DOHH2 (cell line): Measurements from ENCODE around the gene FKBP1B.
A peak's percentile ranks its signal among the peaks of the same experiment; 100 is the strongest.

Experiments used
- H3F3A ChIP-seq: fragments of 200-600 bp; sonication (generic), shearing (Covaris generic); 2 replicates; pipeline ENCODE4 v1.6.0; 2016; ENCODE audit warnings: antibody characterized with exemption, mild to moderate bottlenecking; ENCODE audit not compliant: control insufficient read depth, insufficient read depth
- H3K27ac ChIP-seq: fragments of 200-600 bp; sonication (generic); 2 replicates; pipeline ENCODE4 v1.5.1; 2014; ENCODE audit warnings: low read depth, mild to moderate bottlenecking, low read length, moderate library complexity
- H3K27me3 ChIP-seq: fragments of 200-600 bp; sonication (generic); 2 replicates; pipeline ENCODE4 v1.6.1; 2014; ENCODE audit warnings: mild to moderate bottlenecking, low read length, mixed read lengths; ENCODE audit not compliant: control insufficient read depth
- H3K36me3 ChIP-seq: fragments of 200-600 bp; sonication (generic); 2 replicates; pipeline ENCODE4 v1.6.1; 2014; ENCODE audit warnings: mild to moderate bottlenecking, low read length, moderate library complexity, mixed read lengths; ENCODE audit not compliant: control insufficient read depth
- H3K4me1 ChIP-seq: fragments of 200-600 bp; sonication (generic); 2 replicates; pipeline ENCODE4 v1.6.1; 2014; ENCODE audit warnings: mild to moderate bottlenecking, low read length, mixed read lengths; ENCODE audit not compliant: control insufficient read depth
- H3K4me2 ChIP-seq: fragments of 200-600 bp; sonication (generic); 2 replicates; pipeline ENCODE4 v1.6.0; 2014; ENCODE audit warnings: mild to moderate bottlenecking, low read length, moderate library complexity
- H3K4me3 ChIP-seq: fragments of 200-600 bp; sonication (generic); 2 replicates; pipeline ENCODE4 v1.5.1; 2014; ENCODE audit warnings: mild to moderate bottlenecking, low read length, mixed read lengths
- H3K79me2 ChIP-seq: fragments of 200-600 bp; sonication (generic); 2 replicates; pipeline ENCODE4 v1.6.1; 2014; ENCODE audit warnings: mild to moderate bottlenecking, low read length, mixed read lengths; ENCODE audit not compliant: control insufficient read depth
- H3K9me2 ChIP-seq: fragments of 200-600 bp; sonication (generic); replicated peaks from 2 replicates; pipeline ENCODE4 v1.6.1; 2014; ENCODE audit warnings: mild to moderate bottlenecking, low read length, mixed read lengths; ENCODE audit not compliant: control insufficient read depth
- H3K9me3 ChIP-seq: fragments of 200-600 bp; sonication (generic); 2 replicates; pipeline ENCODE4 v1.6.1; 2014; ENCODE audit warnings: antibody characterized with exemption, low read length, mixed read lengths; ENCODE audit not compliant: control insufficient read depth, insufficient read depth
- H4K20me1 ChIP-seq: fragments of 200-600 bp; sonication (generic); 2 replicates; pipeline ENCODE4 v1.6.0; 2014; ENCODE audit warnings: low read depth, mild to moderate bottlenecking, antibody characterized with exemption, low read length, moderate library complexity; ENCODE audit not compliant: control insufficient read depth, insufficient read depth
- EZH2phosphoT487 ChIP-seq: fragments of 200-600 bp; sonication (generic); IDR thresholded peaks from 2 replicates; pipeline ENCODE4 v1.6.1; 2017; ENCODE audit warnings: borderline replicate concordance, mild to moderate bottlenecking, antibody characterized with exemption, low read length, moderate library complexity, mixed read lengths
- TF ChIP-seq, protein P1 (sequence below): fragments of 200-600 bp; sonication (generic); IDR thresholded peaks from one replicate; pipeline ENCODE4 v1.5.1; 2014; ENCODE audit warnings: antibody characterized with exemption, mild to moderate bottlenecking, low read depth, low read length; ENCODE audit not compliant: poor library complexity, severe bottlenecking

FKBP1B gene

DNA sequence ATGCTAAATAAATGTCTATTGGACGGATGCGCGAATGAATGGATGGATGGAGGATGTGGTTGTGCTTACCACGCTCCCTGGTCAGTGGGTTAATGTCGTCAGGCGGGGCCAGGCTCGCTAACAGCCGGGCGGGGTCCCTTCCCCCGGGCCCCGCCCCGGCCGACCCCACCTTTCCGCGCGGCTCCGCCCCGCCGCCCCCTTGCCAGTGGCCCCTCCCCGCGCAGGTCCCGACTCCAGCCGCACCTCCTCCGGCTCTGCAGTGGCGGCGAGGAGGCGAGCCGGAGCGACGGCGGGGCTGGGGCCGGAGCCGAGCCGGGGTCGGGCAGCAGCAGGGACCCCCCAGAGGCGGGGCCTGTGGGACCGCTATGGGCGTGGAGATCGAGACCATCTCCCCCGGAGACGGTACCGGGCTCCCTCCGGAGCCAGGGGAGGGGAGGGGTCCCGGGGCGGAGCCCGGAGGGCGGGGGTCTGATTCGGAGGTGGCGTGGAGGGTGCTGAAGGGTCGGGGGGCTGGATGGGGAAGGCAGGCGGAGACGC is at the start of gene FKBP1B:
TSS of gene FKBP1B (plus strand) at position 257 of the 537 bp plus-strand sequence. CDS start at position 366, 109 bp downstream.
- Histone ChIP-seq H3K4me3 (peak within 1 kb of the TSS; percentile 80), H3K27ac (no peak within 1 kb of the TSS), H3K79me2 (peaks cover 24% of the 10 kb centered on the region), H3K9me3 (no peaks in the 10 kb centered on the region), H3K27me3 (peaks cover 24% of the 10 kb centered on the region), H3K4me1 (peaks cover 36% of the 10 kb centered on the region), H3K4me2 (peak within 1 kb of the TSS; percentile 98), H3K36me3 (no peaks in the 10 kb centered on the region; the same call in 1 of the 2 replicates), H4K20me1 (no peaks in the 10 kb centered on the region), H3K9me2 (no peaks in the 10 kb centered on the region), H3F3A (peaks cover 15% of the 10 kb centered on the region)
- TF ChIP-seq EZH2phosphoT487: no peak
- TF ChIP-seq, protein P1, sequence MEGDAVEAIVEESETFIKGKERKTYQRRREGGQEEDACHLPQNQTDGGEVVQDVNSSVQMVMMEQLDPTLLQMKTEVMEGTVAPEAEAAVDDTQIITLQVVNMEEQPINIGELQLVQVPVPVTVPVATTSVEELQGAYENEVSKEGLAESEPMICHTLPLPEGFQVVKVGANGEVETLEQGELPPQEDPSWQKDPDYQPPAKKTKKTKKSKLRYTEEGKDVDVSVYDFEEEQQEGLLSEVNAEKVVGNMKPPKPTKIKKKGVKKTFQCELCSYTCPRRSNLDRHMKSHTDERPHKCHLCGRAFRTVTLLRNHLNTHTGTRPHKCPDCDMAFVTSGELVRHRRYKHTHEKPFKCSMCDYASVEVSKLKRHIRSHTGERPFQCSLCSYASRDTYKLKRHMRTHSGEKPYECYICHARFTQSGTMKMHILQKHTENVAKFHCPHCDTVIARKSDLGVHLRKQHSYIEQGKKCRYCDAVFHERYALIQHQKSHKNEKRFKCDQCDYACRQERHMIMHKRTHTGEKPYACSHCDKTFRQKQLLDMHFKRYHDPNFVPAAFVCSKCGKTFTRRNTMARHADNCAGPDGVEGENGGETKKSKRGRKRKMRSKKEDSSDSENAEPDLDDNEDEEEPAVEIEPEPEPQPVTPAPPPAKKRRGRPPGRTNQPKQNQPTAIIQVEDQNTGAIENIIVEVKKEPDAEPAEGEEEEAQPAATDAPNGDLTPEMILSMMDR: no peak

DNA sequence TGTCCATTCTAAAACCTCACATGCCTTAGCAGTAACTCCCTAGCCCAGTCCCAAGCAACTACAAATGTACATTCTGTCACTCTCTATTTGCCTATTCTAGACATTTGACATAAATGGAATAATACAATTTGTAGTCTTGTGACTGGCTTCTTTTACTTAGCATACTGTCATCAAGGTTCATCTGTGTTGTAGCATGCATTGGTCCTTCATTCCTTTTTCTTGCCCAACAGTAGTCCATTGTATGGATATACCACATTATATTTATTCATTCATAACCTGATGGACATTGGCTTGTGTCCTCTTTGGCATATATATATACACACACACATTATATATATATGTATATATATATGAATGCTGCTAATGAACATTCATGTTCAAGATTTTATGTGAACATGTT is 41.8 kb upstream of the FKBP1B start:
- H3F3A ChIP-seq: no peaks in the 10 kb centered on the region
- H3K9me2 ChIP-seq: no peaks in the 10 kb centered on the region
- H3K79me2 ChIP-seq: no peaks in the 10 kb centered on the region
- TF ChIP-seq EZH2phosphoT487: no peak
- TF ChIP-seq, protein P1: no peak
- H3K27me3 ChIP-seq: peaks cover 30% of the 10 kb centered on the region
- H3K36me3 ChIP-seq: no peaks in the 10 kb centered on the region
- no peak overlapping the region for H3K4me3 ChIP-seq
- H3K9me3 ChIP-seq: no peaks in the 10 kb centered on the region
- H3K27ac ChIP-seq: no peak overlapping the region
- no peak overlapping the region for H3K4me2 ChIP-seq
- H4K20me1 ChIP-seq: no peaks in the 10 kb centered on the region
- peaks cover 4% of the 10 kb centered on the region; the same call in 1 of the 2 replicates for H3K4me1 ChIP-seq

DNA sequence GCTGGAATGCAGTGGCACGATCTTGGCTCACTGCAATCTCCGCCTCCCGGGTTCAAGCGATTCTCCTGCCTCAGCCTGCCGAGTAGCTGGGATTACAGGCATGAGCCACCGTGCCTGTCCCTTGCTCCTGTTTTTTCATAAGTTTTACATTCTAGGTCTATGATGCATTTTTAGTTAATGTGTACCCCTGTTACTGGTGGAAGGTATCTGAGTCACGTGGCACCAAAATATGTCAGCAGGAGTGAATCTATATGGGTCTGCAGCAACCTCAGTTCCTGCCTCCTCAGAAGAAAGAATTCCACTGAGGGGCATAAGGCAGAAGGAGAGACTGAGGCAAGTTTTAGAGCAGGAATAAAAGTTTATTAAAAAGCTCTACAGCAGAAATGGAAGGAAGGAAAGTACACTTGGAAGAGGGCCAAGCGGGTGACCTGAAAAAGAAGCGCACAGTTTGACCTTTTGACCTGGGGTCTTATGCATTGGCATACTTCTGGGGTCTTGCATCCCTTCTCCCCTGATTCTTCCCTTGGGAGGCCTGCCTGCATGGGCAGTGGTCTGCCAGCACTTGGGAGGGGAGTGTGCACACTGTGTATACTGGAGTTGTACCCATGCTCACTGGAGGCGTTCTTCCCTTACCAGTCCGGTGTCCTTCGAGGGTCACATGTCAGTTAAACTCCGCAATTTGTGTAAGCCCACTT is 40.7 kb upstream of the FKBP1B start:
- no peak overlapping the region for H3K27ac ChIP-seq
- H3F3A ChIP-seq: no peaks in the 10 kb centered on the region
- H3K9me3 ChIP-seq: no peaks in the 10 kb centered on the region
- H4K20me1 ChIP-seq: no peaks in the 10 kb centered on the region
- no peaks in the 10 kb centered on the region for H3K9me2 ChIP-seq
- H3K36me3 ChIP-seq: no peaks in the 10 kb centered on the region
- TF ChIP-seq, protein P1: no peak
- no peak for TF ChIP-seq EZH2phosphoT487
- peaks cover 4% of the 10 kb centered on the region; the same call in 1 of the 2 replicates for H3K4me1 ChIP-seq
- no peak overlapping the region for H3K4me2 ChIP-seq
- no peaks in the 10 kb centered on the region for H3K79me2 ChIP-seq
- H3K4me3 ChIP-seq: no peak overlapping the region
- peaks cover 30% of the 10 kb centered on the region for H3K27me3 ChIP-seq
